ENCODE data around the gene NCL.

NCL gene

GRCh38 chr2:231463698-231464575 is at the start of gene NCL:
TSS of gene NCL (minus strand) at chr2:231464484. CDS start at chr2:231464353, 131 bp downstream.
- DNase-seq (ENCODE audit: low spot score), result peak; percentile 83

- DNase-seq (ENCODE audit: low spot score), result no peak
Measured at GRCh38 chr2:231513746-231514224, 49.5 kb upstream of the NCL start.

- no peak for DNase-seq (ENCODE audit: low spot score)
Measured at GRCh38 chr2:231512222-231512621, 47.9 kb upstream of the NCL start.

GRCh38 chr2:231503766-231504165 is 39.5 kb upstream of the NCL start:
- no peak for DNase-seq (ENCODE audit: low spot score)

- no peak for DNase-seq (ENCODE audit: low spot score)
Measured at GRCh38 chr2:231502596-231502995, 38.3 kb upstream of the NCL start.

GRCh38 chr2:231497651-231498050 is 33.4 kb upstream of the NCL start:
- no peak for DNase-seq (ENCODE audit: low spot score)

GRCh38 chr2:231494669-231495068 is 30.4 kb upstream of the NCL start:
- DNase-seq (ENCODE audit: low spot score), result no peak

GRCh38 chr2:231490801-231491200 is 26.5 kb upstream of the NCL start:
- DNase-seq (ENCODE audit: low spot score), result no peak

GRCh38 chr2:231489990-231490389 is 25.7 kb upstream of the NCL start:
- DNase-seq (ENCODE audit: low spot score), result no peak

- DNase-seq (ENCODE audit: low spot score), result no peak
Measured at GRCh38 chr2:231488331-231488730, 24.0 kb upstream of the NCL start.

GRCh38 chr2:231486851-231487596 is 22.7 kb upstream of the NCL start:
- DNase-seq (ENCODE audit: low spot score), result no peak

- DNase-seq (ENCODE audit: low spot score), result no peak
Measured at GRCh38 chr2:231483398-231484329, 19.4 kb upstream of the NCL start.

GRCh38 chr2:231482806-231483391 is 18.6 kb upstream of the NCL start:
- peak; percentile 92 for DNase-seq (ENCODE audit: low spot score)

- DNase-seq (ENCODE audit: low spot score), result no peak
Measured at GRCh38 chr2:231480781-231481180, 16.5 kb upstream of the NCL start.

GRCh38 chr2:231479455-231479854 is 15.2 kb upstream of the NCL start:
- no peak for DNase-seq (ENCODE audit: low spot score)

GRCh38 chr2:231476920-231477319 is 12.6 kb upstream of the NCL start:
- DNase-seq (ENCODE audit: low spot score), result no peak

GRCh38 chr2:231475965-231476364 is 11.7 kb upstream of the NCL start:
- no peak for DNase-seq (ENCODE audit: low spot score)

- no peak for DNase-seq (ENCODE audit: low spot score)
Measured at GRCh38 chr2:231472816-231473215, 8.5 kb upstream of the NCL start.

GRCh38 chr2:231470246-231470900 is 6.1 kb upstream of the NCL start:
- DNase-seq (ENCODE audit: low spot score), result no peak

GRCh38 chr2:231469583-231469950 is 5.3 kb upstream of the NCL start:
- no peak for DNase-seq (ENCODE audit: low spot score)

Data from AG08395 (cell line).